Posterior vena cava (tissue), 2 donors: Measurements from ENCODE around the gene RAB43. TPM values are rescaled to one million over a fixed set of nuclear protein-coding genes. Genes with fewer than 3 reads are reported as not detected.
"Not testable (repeated sequence)": the region's sequence is repeated elsewhere in the genome, so short reads cannot be mapped to it uniquely, and the experiment has no call there.

ENCODE experiments used
- DNase-seq: peaks from one replicate; pipeline ENCODE4 v3.0.0-alpha.2; 2020; ENCODE audit warnings: low spot score
- intact Hi-C, 2 donors: fragments of 100-400 bp; cut with DNase I; formaldehyde crosslinking; loops; one replicate each; pipeline versions ENCODE4 v1.14.1 to v1.14.2; 2022 to 2023
- long read RNA-seq, 2 donors: library from polyadenylated mRNA; unstranded; transcript quantifications; one replicate each; pipeline ENCODE4 v2.0.0, GENCODE V29; 2020 to 2021
- total RNA-seq, 2 donors: library from RNA; stranded (reverse); fragmentation: NEBNext Ultra II Directional; extraction: Animal tissue kit (Norgen Biotek cat#: 25700); gene quantifications; one replicate each; pipeline ENCODE4 v1.2.1, GENCODE V29; 2021
- donor health status: DM: yes; HTN: yes; CAD: no.
- donor health status: DM: yes; HTN: yes; CAD: no.

The RAB43 gene
- total RNA-seq, result 10 to 100 TPM; 18.1 to 21.7 TPM
- long read RNA-seq, donor 1, full-length matches to known transcripts, result 4 of 6 reads
- long read RNA-seq, donor 1, partial matches to known transcripts, result 0 of 6 reads
- long read RNA-seq, donor 1, other reads (novel, unspliced or antisense), result 2 of 6 reads
- long read RNA-seq, donor 2, full-length matches to known transcripts, result 4 of 19 reads
- long read RNA-seq, donor 2, partial matches to known transcripts, result 1 of 19 reads
- long read RNA-seq, donor 2, other reads (novel, unspliced or antisense), result 14 of 19 reads

DNA sequence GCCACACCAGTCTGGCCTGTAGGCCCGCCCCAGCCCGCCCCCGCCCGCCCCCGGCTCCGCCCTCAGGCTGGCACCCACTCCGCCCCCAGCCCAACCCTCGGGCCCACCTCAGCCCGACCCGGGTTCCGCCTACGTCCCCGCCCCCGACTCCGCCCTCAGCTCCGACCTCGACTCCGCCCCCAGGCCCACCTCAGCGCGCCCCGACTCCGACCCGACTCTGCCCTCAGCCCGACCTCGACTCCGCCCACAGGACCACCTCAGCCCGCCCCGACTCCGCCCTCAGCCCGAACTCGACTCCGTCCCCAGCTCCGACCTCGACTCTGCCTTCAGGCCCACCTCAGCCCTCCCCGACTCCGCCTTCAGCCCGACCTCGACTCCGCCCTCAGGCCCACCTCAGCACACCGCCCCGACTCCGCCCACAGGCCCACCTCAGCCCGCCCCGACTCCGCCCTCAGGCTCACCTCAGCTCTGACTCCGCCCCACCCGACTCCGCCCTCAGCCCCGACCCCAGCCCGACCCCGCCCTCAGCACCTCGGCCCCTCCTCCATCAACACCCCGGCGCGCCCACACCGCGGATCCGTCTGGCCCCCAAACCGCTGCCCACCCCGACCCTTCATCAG, at the start of gene RAB43:
RAB43 (minus strand) TSS at position 13 of the 620 bp plus-strand sequence. CDS start 315 bp downstream, outside the sequence.
- intact Hi-C loops, result no loop called here
- peak; percentile 95 for DNase-seq

DNA sequence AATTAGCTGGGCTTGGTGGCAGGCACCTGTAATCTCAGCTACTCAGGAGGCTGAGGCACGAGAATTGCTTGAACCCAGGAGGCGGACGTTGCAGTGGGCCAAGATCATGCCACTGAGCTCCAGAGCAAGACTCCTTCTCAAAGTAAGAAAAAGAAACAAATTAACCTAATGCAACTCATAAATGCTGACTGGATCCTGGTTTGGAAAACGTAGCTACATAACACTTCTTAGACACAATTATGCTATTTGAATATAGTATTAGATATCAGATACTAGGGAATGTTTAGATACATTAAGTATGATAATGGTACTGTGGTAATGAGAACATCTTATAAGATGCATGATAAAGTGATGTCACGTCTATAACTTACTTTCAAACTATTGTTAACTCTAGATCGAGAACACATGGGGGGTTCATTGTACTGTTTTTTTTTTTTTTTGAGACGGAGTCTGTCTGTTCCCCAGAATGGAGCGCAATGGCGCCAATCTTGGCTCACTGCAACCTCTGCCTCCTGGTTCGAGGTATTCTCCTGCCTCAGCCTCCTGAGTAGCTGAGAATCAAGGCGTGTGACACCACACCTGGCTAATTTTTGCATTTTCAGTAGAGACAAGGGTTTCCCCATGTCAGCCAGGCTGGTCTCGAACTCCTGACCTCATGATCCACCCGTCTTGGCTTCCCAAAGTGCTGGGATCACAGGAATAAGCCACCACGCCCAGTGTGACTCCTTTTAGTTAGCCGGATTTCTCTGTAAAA, 45.2 kb upstream of the RAB43 start:
- intact Hi-C loops, result no loop called here
- no peak for DNase-seq

DNA sequence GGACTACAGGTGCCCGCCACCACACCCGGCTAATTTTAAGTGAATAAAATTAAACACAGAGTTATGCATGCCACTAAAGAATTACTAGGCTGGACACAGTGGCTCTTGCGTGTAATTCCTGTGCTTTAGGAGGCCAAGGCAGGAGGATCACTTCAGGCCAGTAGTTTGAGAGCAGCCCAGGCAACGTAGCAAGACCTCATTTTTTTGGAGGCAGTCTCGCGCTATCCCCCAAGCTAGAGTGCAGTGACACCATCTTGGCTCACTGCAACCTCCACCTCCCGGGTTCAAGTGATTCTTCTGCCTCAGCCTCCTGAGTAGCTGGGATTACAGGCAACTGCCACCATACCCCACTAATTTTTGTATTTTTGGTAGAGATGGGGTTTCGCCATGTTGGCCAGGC, 44.0 kb upstream of the RAB43 start:
- intact Hi-C loops, result not testable (repeated sequence)

DNA sequence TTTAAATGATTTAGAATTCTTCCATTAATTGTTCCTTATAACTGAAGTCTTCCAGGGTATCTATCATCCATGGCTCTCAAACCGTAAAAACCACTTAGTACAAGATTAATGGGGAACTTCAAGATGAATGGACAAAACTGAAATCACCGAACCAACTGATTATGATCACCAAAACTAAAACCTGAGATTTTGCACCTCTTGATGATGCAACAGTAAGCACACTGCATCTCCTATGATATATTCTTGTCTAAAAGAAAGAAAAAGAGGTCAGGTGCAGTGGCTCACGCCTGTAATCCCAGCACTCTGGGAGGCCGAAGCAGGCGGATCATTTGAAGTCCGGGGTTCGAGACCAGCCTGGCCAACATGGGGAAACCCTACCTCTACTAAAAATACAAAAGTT, 42.9 kb upstream of the RAB43 start:
- intact Hi-C loops, result no loop called here
- DNase-seq, result no peak

More for the DNA sequence above, 44.0 kb upstream of the RAB43 start:
- DNase-seq, result not testable (repeated sequence)

DNA sequence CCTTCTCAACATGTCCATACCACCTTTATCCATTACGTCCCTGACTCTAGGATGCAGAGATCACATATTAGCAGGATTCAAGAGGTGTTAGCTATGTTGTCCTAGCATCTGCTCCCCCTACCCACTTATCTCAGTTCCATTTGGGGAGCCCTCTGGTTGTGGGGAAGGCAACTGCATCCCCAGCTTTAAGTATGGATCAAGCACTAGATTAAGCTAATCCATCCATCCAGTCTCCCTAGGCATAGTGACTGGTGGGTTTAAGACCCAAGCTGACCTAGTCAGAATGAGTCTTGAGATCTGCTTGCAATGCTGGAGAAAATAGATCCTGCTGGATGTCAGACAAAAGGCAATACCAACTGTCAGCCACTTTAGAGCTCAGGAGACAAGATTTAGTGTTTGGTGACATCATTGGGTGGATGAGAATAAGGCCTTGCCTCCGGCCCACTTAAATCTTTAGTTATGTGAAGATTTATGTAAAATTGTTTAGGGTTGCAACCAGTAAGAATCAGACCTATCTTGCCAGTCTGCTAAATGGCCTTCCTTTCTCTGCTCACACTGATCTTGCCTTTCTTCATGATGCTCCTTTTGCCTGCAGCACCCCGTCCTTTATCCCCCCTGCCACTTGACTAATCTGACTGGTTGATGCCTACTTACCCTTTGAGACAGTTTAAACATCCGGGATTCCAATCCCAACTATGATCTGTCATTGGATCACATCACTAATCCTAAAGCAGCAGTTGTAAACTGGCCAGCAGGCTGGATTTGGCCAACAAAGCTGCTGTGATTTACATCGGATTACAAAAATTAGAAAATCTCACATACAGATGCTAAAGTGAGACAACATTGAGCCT, 41.4 kb upstream of the RAB43 start:
- DNase-seq, result no peak
- intact Hi-C loops, result no loop called here

DNA sequence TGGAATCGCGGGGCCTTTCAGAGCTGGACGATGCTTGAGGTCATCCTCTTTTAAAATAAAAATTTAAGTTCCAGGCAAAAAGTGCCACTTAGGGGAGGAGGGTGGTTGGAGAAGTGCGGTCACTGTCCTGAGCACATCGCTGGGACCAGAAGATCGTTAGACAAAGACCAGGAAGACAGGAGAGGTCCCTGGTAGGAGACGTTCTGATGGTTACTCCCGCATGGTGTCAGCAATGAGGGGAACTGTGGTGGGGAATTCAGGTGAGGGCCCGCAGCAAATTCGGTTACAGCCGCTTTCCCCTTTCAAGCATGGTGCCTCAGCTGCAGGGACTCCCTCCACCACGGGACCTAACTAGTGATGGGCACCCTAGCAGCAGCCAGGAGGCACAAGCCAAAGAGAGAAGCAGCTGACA, 40.3 kb upstream of the RAB43 start:
- intact Hi-C loops, result no loop called here
- DNase-seq, result no peak

DNA sequence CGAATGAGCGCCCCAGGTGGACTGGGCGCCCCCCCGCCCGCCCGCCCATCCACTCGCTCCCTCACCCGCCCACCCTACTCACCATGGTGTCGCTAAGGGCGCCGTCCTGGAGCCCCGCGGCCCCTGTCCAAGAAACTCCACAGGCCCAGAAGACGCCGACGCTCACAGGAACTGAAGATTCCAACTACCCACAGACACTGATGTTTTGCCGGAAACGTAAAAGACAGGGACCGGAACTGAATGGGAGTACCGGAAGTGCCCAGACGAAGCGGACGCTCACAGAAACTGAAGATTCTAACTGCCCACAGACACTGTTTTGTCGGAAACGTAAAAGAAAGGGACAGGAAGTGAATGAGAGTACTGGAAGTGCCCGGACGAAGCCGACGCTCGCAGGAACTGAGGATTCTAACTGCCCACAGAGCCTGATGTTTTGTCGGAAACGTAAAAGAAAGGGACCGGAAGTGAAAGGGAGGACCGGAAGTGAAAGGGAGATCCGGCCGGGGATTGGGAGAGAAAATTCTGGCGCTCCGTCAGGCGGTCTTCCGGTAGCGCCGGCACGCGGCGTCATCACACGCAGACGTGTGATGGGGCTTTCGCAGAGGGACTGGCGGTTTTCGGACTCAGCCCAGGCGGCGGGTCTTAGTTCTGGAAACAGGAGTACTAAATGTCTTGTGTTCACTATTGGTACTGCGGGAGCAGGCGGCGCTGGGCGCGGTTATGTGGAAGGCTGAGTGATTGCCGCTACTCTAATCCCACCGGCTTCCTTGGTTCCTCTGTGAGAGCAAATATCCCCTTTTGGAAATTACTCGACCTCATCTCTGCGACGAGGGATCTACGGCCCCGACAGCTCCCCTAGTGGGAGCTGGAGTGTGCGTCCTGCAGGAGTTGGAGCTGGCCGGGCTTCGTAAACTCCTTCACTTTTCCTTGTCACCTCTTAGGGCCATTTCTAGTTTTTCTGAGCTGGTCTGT, 39.6 kb upstream of the RAB43 start, which contains the start of gene ISY1:
ISY1 (minus strand) TSS at position 173 of the 969 bp plus-strand sequence; CDS start at position 85, 88 bp downstream.
- intact Hi-C loops, result no loop called here
- peak; percentile 97 for DNase-seq

DNA sequence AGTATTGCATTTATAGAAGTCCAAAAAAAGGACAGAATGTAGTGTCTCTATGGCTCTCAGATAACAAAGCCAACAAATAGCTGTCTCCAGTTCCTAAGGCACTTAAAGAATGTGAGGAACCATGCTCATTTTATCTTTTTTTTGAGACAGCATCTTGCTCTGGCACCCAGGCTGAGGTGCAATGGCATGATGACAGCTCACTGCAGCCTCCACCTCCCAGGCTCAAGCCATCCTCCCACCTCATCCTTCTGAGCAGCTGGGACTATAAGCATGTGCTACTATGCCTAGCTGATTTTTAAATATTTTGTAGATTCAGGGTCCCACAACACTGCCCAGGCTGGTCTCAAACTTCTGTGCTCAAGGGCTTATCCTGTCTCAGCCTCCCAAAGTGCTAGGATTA, 23.2 kb upstream of the RAB43 start:
- intact Hi-C loops, result no loop called here
- no peak for DNase-seq

DNA sequence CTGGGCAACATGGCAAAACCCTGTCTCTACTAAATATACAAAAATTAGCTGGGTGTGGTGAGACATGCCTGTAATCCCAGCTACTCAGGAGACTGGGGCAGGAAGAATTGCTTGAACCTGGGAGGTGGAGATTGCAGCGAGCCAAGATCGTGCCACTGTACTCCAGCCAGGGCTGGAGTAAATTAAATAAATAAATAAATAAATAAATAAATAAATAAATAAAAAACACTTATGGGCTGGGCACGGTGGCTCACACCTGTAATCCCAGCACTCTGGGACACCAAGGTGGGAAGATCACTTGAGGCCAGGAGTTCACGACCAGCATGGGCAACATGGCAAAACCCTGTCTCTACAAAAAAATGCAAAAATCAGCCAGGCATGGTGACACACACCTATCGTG, 19.4 kb upstream of the RAB43 start:
- DNase-seq, intact Hi-C loops: not testable (repeated sequence)

DNA sequence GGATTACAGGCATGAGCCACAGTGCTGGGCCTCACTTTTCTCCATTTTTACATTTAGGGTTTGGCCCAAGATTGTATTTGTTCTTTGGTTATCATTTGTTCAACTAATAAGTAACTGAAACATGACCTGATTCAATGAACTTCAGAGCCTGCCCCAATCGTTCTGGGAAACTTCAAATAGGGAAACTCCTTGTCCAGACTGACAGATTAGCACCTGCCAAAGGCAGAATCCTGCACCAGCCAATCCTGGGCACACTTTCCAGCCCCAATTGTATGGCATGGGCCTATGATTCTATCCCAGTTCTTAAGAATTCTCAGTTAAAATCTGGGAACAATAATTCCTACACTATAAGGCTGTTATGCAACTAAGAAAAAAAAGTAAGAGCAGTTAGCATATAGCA, 18.3 kb upstream of the RAB43 start:
- no peak for DNase-seq
- intact Hi-C loops, result no loop called here

DNA sequence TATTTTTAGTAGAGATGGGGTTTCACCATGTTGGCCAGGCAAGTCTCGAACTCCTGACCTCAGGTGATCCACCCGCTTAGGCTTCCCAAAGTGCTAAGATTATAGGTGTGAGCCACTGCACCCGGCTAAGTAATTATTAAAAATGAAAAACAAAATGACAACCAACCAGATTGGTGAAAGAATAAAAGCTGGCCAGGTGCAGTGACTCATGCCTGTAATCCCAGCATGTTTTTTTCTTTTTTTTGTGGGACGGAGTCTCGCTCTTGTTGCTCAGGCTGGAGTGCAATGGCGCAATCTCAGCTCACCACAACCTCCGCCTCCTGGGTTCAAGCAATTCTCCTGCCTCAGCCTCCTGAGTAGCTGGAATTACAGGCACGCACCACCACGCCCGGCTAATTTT, 14.7 kb upstream of the RAB43 start:
- intact Hi-C loops, DNase-seq: not testable (repeated sequence)

DNA sequence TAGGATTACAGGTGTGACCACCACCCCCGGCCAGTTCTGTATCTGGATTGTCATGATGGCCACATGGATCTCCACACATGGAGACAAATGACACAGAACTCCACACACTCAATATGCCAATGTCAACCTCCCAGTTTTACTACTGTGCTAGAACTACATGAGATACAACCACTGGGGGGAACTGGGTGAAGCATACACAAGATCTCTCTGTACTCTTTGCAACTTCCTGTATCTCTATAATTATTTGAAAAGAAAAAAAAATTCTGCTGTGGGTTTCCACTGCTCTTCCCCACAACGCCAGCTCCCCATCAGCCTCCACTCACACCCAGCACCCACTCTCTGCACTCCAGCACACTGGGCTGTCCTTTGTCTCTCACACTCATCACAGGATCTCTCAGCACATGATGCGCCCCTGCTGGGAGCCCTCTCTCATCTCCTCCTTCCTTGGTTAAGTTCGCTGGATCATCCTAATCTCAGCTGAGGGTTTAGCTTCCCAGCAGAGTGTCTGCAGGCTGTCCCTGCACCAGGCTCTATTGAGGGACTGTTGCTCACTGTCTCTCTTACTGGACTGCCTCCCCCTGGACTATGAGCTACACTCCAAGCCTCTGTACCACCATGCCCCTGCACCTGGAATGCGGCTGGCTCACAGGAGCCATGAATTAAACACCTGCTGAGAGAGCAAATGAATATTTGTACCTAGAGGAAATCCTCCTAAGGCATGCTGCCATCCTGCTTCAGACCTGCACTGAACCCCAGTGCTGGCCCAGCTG, 10.7 kb upstream of the RAB43 start:
- intact Hi-C loops, result no loop called here

DNA sequence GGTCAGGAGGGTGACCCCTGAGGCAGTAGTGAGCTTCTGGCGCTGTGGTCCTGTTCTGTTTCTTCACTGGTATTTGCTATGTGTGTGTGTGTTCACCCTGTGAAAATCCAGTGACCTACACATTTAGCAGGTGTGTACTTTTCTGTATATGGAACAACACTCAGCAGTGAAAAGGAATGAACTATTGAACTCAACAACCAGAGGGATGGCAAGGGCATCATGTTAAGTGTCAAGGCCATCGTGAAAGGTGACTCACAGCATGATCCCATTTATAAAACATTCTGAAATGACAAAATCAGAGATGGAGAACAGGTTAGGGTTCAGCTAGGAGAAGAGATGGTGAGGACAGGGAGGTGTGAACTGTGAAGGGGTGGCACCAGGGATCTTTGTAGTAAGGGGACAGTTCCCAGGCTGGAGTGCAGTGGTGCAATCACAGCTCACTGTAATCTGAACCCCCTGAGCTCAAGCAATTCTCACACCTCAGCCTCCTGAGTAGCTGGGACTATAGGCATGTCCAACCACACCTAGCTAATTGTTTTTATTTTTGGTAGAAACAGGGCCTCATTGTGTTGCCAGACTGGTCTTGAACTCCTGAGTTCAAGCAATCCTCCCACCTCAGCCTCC, 10.0 kb upstream of the RAB43 start:
- DNase-seq, result no peak
- intact Hi-C loops, result no loop called here

More for the DNA sequence above, 10.7 kb upstream of the RAB43 start:
- DNase-seq, result no peak

DNA sequence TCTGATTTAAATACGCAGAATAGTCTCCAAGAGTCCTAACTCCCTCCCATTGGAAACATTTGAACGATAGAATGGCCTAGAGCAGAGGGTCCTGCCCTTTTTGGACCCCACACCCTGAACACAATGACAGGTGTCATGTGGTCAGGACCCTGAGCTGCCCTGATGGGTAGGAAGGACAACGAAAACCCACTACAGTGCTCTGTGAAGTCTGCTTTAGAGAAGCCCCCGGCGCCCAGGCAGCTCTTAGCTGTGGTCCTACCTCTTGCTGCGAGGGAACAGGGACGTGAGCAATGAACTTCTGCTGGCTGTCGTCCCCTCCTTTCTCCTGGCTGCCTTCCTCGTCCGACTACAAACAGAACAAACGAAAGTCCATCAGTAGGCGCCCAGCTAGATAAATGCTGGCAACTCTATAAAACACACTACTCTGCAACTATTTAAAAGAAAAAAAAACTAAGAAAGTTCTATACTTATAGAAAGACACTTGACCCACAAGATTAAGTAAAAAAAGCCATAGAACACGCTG, 8.7 kb upstream of the RAB43 start:
- intact Hi-C loops, result no loop called here
- DNase-seq, result no peak

DNA sequence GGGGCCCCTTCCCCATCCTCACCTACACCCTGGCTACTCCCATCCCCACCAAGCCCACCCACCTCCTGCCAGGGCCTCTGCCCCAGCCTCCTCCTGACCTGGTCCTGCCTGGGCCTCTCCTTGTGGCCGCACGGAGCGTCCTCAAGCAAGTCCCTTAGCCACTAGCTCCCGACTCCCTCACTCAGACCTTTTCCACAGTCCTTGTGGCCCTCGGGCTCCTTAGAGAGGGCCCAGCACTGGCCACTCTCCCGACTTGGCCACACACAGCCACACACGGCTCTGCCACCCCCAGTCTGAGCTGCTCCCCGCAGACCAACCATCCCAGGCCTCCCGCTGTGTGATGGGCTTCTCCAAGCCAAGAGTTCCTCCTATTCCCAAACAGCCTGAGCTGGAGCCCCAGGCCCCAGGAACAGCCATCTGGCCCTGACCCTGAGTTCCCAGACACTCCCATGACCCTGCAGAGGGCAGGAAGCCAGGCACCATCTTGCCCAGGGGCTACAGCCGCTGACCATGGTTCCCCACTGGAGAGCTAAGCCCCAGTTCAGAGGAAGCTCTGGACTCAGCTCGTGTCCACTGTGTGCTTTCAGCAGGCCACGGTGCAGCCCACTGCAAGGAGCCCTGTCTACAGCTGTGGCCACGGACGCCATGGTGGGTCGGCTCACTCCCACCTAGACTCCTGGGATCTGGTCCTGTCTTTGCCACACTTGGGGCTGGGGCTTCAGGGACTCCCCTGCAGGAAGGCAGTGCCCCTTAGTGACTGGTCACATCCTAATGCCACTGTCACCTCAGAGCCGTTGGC, 7.0 kb upstream of the RAB43 start:
- intact Hi-C loops, result no loop called here
- DNase-seq, result no peak

DNA sequence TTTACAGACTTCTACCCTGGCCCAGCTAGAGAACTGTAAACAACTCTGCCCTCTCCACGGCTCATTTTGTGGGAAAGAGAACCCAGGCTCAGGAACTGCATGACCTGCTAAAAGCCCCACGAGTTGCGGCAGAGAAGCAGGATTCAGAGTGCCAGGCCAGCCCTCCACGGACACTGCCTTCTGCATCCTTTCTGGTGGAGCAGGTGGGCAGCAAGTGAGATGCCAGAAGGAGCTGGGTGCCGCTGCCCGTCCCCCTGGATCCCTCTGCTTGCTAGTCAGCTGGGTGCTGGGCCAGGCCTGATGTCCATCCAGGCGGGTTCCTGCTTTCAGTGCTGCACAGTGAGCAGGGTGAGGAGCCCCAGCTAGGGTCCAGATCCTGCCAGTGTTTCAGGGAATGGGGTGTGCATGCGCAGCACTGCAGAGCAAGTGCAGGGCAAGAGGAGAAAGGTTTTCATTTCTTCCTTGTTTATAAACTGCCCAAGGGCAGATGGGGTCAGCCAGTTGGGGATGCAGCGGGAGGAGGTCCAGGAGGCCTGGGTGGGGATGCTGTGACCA, 5.2 kb upstream of the RAB43 start:
- intact Hi-C loops, result no loop called here
- no peak for DNase-seq
